ENCODE data around the gene CXADR. TPM values are rescaled to one million over a fixed set of nuclear protein-coding genes. Genes with fewer than 3 reads are reported as not detected.

The CXADR gene
- total and polyA plus RNA-seq, 4 donors: 8.5 to 46.4 (median 26.5) TPM

DNA sequence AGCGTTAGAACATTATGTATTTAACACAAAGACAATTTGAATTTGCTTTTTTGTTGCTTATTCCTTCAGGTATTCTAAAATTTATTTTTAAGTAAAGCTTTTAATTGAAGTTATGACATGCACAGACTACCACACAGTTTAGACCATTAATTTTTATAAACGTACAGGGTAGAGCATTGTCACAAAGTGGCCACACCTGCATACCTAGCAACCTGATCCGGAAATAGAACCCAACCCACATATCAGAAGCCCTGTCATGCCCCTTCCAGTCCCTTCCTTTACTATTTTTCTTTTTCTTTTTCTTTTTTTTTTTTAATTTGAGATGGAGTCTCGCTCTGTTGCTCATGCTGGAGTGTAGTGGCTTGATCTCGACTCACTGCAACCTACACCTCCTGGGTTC lies 16.8 kb downstream of the CXADR start:
- H3K27ac ChIP-seq (ENCODE audit: low read depth in 1 of 2, low read length in 2 of 2): no peak overlapping the region
- 92% methylated on average over 5 of the region's 5 CpGs for WGBS
- no peak overlapping the region for H3K4me3 ChIP-seq (ENCODE audit: low read depth in 1 of 3, low read length in 3 of 3)
- H3K4me1 ChIP-seq (ENCODE audit: control insufficient read depth in 4 of 4, insufficient read depth in 4 of 4, low read length in 3 of 4): peaks cover 0 to 13% (median 3%) of the 10 kb centered on the region in 4 donors
- no peak overlapping the region for H3K9ac ChIP-seq (ENCODE audit: low read depth in 1 of 2, low read length in 2 of 2)
- DNase-seq (ENCODE audit: low spot score): no peak
- no peaks in the 10 kb centered on the region for H3K9me3 ChIP-seq (ENCODE audit: control insufficient read depth in 4 of 4, low read length in 3 of 4)
- H3K36me3 ChIP-seq (ENCODE audit: control insufficient read depth in 4 of 4, insufficient read depth in 3 of 4, low read depth in 1 of 4, low read length in 3 of 4): no peaks in the 10 kb centered on the region
- TF ChIP-seq CTCF (IDR thresholded peaks at IDR 0.05; ENCODE audit: low read depth, low read length, missing input control) (no peak), JUND (IDR thresholded peaks at IDR 0.05) (no peak), RXRA (IDR thresholded peaks at IDR 0.05) (no peak), FOXA2 (IDR thresholded peaks at IDR 0.05) (no peak), YY1 (IDR thresholded peaks at IDR 0.05) (no peak), FOXA1 (IDR thresholded peaks at IDR 0.05) (no peak), EGR1 (IDR thresholded peaks at IDR 0.05; ENCODE audit: low read depth in 2 of 2) (no peak), SP1 (IDR thresholded peaks at IDR 0.05) (no peak), TAF1 (conservative IDR thresholded peaks at IDR 0.05) (no peak), HNF4A (conservative IDR thresholded peaks at IDR 0.05) (no peak)
- TF ChIP-seq, protein P1, sequence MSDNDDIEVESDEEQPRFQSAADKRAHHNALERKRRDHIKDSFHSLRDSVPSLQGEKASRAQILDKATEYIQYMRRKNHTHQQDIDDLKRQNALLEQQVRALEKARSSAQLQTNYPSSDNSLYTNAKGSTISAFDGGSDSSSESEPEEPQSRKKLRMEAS (IDR thresholded peaks at IDR 0.05): no peak
- TF ChIP-seq, protein P2, sequence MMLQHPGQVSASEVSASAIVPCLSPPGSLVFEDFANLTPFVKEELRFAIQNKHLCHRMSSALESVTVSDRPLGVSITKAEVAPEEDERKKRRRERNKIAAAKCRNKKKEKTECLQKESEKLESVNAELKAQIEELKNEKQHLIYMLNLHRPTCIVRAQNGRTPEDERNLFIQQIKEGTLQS (IDR thresholded peaks at IDR 0.05): no peak
- H3K27me3 ChIP-seq (ENCODE audit: control insufficient read depth in 4 of 4, insufficient read depth in 4 of 4, low read length in 3 of 4): no peaks in the 10 kb centered on the region

GRCh38 chr21:17532292-17532691 lies 19.4 kb downstream of the CXADR start:
- Histone ChIP-seq H3K27me3 (ENCODE audit: control insufficient read depth in 4 of 4, insufficient read depth in 4 of 4, low read length in 3 of 4) (no peaks in the 10 kb centered on the region), H3K4me1 (ENCODE audit: control insufficient read depth in 4 of 4, insufficient read depth in 4 of 4, low read length in 3 of 4) (peaks cover 0 to 15% (median 5%) of the 10 kb centered on the region in 4 donors), H3K27ac (ENCODE audit: low read depth in 1 of 2, low read length in 2 of 2) (no peak overlapping the region), H3K36me3 (ENCODE audit: control insufficient read depth in 4 of 4, insufficient read depth in 3 of 4, low read depth in 1 of 4, low read length in 3 of 4) (peaks cover 0 to 3% (median 0%) of the 10 kb centered on the region in 4 donors), H3K9ac (ENCODE audit: low read depth in 1 of 2, low read length in 2 of 2) (no peak overlapping the region), H3K9me3 (ENCODE audit: control insufficient read depth in 4 of 4, low read length in 3 of 4) (no peaks in the 10 kb centered on the region), H3K4me3 (ENCODE audit: low read depth in 1 of 3, low read length in 3 of 3) (no peak overlapping the region)
- no peak for DNase-seq (ENCODE audit: low spot score)
- TF ChIP-seq EGR1 (IDR thresholded peaks at IDR 0.05; ENCODE audit: low read depth in 2 of 2) (no peak), YY1 (IDR thresholded peaks at IDR 0.05) (no peak), RXRA (IDR thresholded peaks at IDR 0.05) (no peak), FOXA1 (IDR thresholded peaks at IDR 0.05) (no peak), GABPA (IDR thresholded peaks at IDR 0.05 in 1 of 2, conservative IDR thresholded peaks at IDR 0.05 in 1 of 2) (no peak), HNF4A (conservative IDR thresholded peaks at IDR 0.05) (no peak), JUND (IDR thresholded peaks at IDR 0.05) (no peak), RAD21 (IDR thresholded peaks at IDR 0.05) (no peak), NR2F2 (IDR thresholded peaks at IDR 0.05) (no peak), FOXA2 (IDR thresholded peaks at IDR 0.05) (no peak), SP1 (IDR thresholded peaks at IDR 0.05) (no peak), CTCF (IDR thresholded peaks at IDR 0.05; ENCODE audit: low read depth, low read length, missing input control) (no peak), ZBTB33 (IDR thresholded peaks at IDR 0.05) (no peak), TAF1 (conservative IDR thresholded peaks at IDR 0.05) (no peak)
- TF ChIP-seq, protein P3, sequence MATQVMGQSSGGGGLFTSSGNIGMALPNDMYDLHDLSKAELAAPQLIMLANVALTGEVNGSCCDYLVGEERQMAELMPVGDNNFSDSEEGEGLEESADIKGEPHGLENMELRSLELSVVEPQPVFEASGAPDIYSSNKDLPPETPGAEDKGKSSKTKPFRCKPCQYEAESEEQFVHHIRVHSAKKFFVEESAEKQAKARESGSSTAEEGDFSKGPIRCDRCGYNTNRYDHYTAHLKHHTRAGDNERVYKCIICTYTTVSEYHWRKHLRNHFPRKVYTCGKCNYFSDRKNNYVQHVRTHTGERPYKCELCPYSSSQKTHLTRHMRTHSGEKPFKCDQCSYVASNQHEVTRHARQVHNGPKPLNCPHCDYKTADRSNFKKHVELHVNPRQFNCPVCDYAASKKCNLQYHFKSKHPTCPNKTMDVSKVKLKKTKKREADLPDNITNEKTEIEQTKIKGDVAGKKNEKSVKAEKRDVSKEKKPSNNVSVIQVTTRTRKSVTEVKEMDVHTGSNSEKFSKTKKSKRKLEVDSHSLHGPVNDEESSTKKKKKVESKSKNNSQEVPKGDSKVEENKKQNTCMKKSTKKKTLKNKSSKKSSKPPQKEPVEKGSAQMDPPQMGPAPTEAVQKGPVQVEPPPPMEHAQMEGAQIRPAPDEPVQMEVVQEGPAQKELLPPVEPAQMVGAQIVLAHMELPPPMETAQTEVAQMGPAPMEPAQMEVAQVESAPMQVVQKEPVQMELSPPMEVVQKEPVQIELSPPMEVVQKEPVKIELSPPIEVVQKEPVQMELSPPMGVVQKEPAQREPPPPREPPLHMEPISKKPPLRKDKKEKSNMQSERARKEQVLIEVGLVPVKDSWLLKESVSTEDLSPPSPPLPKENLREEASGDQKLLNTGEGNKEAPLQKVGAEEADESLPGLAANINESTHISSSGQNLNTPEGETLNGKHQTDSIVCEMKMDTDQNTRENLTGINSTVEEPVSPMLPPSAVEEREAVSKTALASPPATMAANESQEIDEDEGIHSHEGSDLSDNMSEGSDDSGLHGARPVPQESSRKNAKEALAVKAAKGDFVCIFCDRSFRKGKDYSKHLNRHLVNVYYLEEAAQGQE (IDR thresholded peaks at IDR 0.05): no peak
- TF ChIP-seq, protein P2 (IDR thresholded peaks at IDR 0.05): no peak
- TF ChIP-seq, protein P1 (IDR thresholded peaks at IDR 0.05): no peak
- 79% methylated on average over 3 of the region's 3 CpGs for WGBS
